SK-N-MC (cell line): ENCODE results near the gene FBLIM1.

Source experiments
- DNase-seq: peaks from one replicate; pipeline ENCODE4 v3.0.0-alpha.2; 2011; ENCODE audit warnings: low read depth, low spot score
- H3K27ac ChIP-seq: fragments of 200-600 bp; sonication (generic); 2 replicates; pipeline ENCODE4 v1.5.1; 2016; ENCODE audit warnings: mixed run types
- H3K36me3 ChIP-seq: fragments of 200-600 bp; sonication (generic); 2 replicates; pipeline ENCODE4 v1.6.1; 2017; ENCODE audit warnings: antibody characterized with exemption, low read length, mixed read lengths; ENCODE audit not compliant: insufficient read depth
- H3K4me3 ChIP-seq: fragments of 200-600 bp; sonication (generic); 2 replicates; pipeline ENCODE4 v1.5.1; 2016
- H3K9ac ChIP-seq: fragments of 200-600 bp; sonication (generic); 2 replicates; pipeline ENCODE4 v1.8.0; 2017; ENCODE audit warnings: mixed run types, mixed read lengths; ENCODE audit not compliant: insufficient read length
- H3K9me3 ChIP-seq: fragments of 200-600 bp; sonication (generic); 2 replicates; pipeline ENCODE4 v1.6.1; 2017; ENCODE audit warnings: low read depth, mild to moderate bottlenecking, antibody characterized with exemption, low read length, moderate library complexity, mixed read lengths
- EZH2 ChIP-seq: fragments of 200-600 bp; sonication (generic); IDR thresholded peaks from one replicate; pipeline ENCODE4 v1.6.1; 2017; ENCODE audit warnings: antibody characterized with exemption
- FOXP2 ChIP-seq: optimal IDR thresholded peaks from 2 replicates; pipeline ENCODE3; 2011; ENCODE audit warnings: mild to moderate bottlenecking, moderate library complexity; ENCODE audit not compliant: insufficient read depth; ENCODE audit errors: extremely low read length, control extremely low read depth
- POLR2AphosphoS5 ChIP-seq: IDR thresholded peaks from 2 replicates; pipeline ENCODE4 v1.6.1; 2012; ENCODE audit warnings: mild to moderate bottlenecking, low read depth, low read length, borderline replicate concordance

Gene FBLIM1

GRCh38 chr1:15728937-15729657 lies 29.5 kb upstream of the FBLIM1 start:
- no peak overlapping the region for H3K4me3 ChIP-seq
- TF ChIP-seq EZH2 = no peak
- TF ChIP-seq FOXP2 = no peak
- no peak for TF ChIP-seq POLR2AphosphoS5
- H3K27ac ChIP-seq = no peak overlapping the region
- no peak overlapping the region for H3K9ac ChIP-seq
- DNase-seq = no peak
- peaks cover 11% of the 10 kb centered on the region; the same call in 1 of the 2 replicates for H3K36me3 ChIP-seq
- H3K9me3 ChIP-seq = no peaks in the 10 kb centered on the region

DNA sequence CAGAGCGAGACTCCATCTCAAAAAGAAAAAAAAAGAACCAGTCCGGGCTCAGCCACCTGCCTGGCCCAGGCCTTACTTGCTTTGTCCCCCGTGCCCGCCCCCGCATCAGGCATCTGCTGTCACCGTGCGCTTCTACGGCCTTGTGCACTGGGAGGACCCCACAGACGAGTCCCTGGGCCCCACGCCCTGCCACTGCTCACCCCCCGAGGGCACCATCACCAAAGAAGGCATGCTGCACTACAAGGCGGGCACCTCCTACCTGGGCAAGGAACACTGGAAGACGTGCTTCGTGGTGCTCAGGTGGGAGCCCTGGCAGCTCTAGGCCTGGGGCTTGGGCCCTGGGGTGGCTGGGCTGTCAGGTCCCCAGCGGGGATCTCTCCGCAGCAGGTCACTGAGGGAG lies 28.2 kb upstream of the FBLIM1 start:
- Histone ChIP-seq H3K36me3 (peaks cover 11% of the 10 kb centered on the region; the same call in 1 of the 2 replicates), H3K4me3 (no peak overlapping the region), H3K9ac (no peak overlapping the region), H3K9me3 (no peaks in the 10 kb centered on the region), H3K27ac (no peak overlapping the region)
- no peak for TF ChIP-seq EZH2
- no peak for TF ChIP-seq POLR2AphosphoS5
- no peak for DNase-seq

DNA sequence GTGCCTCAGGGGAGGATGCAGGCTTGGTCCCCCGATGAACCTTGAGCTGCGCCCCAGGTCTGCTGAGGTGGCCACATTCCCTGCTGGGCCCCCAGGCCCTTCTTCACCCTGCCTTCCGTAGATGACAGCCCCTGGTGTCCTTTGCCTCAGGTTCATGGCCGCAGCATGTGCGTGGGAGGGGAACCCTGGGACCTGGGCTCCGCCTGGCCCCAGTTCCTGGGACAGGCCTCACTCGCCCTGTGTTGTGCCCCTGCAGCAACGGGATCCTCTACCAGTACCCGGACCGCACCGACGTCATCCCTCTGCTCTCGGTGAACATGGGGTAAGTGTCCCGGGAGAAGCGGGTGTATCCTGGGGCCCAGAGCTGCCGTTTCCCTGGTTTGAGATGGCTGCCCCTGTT lies 27.7 kb upstream of the FBLIM1 start:
- Histone ChIP-seq H3K9me3 (no peaks in the 10 kb centered on the region), H3K36me3 (peaks cover 11% of the 10 kb centered on the region; the same call in 1 of the 2 replicates), H3K9ac (no peak overlapping the region), H3K4me3 (no peak overlapping the region), H3K27ac (no peak overlapping the region)
- no peak for DNase-seq
- TF ChIP-seq POLR2AphosphoS5 = no peak
- TF ChIP-seq FOXP2 = no peak
- no peak for TF ChIP-seq EZH2

DNA sequence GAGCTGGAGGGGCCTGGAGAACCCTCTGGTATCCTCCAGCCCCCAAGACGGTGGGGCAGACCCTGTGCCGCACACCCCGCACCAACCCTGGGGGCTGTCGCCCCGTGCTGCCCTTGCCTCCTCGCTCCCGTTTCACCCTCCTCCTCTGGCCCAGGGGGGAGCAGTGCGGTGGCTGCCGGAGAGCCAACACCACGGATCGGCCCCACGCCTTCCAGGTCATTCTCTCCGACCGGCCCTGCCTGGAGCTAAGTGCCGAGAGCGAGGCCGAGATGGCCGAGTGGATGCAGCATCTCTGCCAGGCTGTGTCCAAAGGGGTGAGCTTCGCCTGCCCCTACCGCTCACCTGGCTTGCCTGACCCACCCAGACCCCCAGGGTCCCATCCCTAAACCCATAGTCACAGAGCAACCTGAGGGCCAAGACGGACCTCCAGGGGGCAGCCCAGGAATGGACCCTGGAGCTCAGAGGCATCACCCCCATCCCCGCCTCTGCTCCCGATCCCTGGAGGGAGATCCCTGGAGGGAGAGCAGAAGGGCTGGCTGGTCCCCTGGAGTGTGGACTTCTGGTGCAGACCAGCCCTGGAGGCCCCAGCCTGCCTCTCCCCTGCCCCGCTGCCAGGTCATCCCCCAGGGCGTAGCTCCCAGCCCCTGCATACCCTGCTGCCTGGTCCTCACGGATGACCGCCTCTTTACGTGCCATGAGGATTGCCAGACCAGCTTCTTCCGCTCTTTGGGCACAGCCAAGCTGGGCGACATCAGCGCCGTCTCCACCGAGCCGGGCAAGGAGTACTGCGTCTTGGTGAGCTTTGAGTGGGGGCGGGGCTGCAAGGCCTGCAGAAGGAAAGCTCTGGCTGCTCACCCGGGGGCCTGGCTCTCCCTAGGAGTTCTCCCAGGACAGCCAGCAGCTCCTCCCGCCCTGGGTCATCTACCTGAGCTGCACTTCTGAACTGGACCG lies 26.6 kb upstream of the FBLIM1 start:
- H3K36me3 ChIP-seq = peaks cover 7% of the 10 kb centered on the region; the same call in 1 of the 2 replicates
- TF ChIP-seq EZH2 (no peak), POLR2AphosphoS5 (no peak), FOXP2 (no peak)
- no peak overlapping the region for H3K4me3 ChIP-seq
- H3K27ac ChIP-seq = no peak overlapping the region
- DNase-seq = no peak
- no peak overlapping the region for H3K9ac ChIP-seq
- H3K9me3 ChIP-seq = no peaks in the 10 kb centered on the region

GRCh38 chr1:15732686-15733081 lies 25.9 kb upstream of the FBLIM1 start:
- Histone ChIP-seq H3K36me3 (peaks cover 6% of the 10 kb centered on the region; the same call in 1 of the 2 replicates), H3K9me3 (no peaks in the 10 kb centered on the region), H3K27ac (no peak overlapping the region), H3K4me3 (no peak overlapping the region), H3K9ac (no peak overlapping the region)
- TF ChIP-seq EZH2 (no peak), FOXP2 (no peak), POLR2AphosphoS5 (no peak)
- no peak for DNase-seq

- H3K9me3 ChIP-seq = no peaks in the 10 kb centered on the region
- no peak overlapping the region for H3K4me3 ChIP-seq
- no peak overlapping the region for H3K27ac ChIP-seq
- H3K36me3 ChIP-seq = peaks cover 3% of the 10 kb centered on the region; the same call in 1 of the 2 replicates
- TF ChIP-seq EZH2 = no peak
- no peak for TF ChIP-seq FOXP2
- TF ChIP-seq POLR2AphosphoS5 = no peak
- H3K9ac ChIP-seq = no peak overlapping the region
- no peak for DNase-seq
Measured at GRCh38 chr1:15733218-15733725, 25.3 kb upstream of the FBLIM1 start.

DNA sequence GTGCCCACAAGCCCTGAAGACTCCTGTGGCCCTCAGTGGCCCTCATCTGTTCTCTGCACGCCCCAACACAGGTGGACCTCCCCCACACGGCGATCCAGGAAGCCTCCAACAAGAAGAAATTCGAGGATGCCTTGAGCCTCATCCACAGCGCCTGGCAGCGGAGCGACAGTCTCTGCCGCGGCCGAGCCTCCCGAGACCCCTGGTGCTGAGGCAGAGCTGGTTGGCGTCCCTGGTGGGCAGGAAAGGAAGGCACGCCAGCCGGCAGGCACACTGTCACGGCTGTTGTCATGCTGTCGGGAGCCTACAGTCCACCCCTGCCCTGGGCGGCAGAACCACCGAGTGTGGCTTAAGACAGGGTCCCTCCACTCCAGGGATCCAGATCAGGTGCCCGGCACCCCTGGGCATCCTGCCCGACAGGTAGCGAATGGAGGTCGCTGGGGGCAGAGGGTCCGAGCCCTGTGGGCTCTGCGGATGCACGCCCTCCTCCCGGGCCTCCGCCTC lies 24.8 kb upstream of the FBLIM1 start:
- Histone ChIP-seq H3K9ac (no peak overlapping the region), H3K36me3 (peaks cover 1% of the 10 kb centered on the region; the same call in 1 of the 2 replicates), H3K9me3 (no peaks in the 10 kb centered on the region), H3K27ac (no peak overlapping the region), H3K4me3 (no peak overlapping the region)
- no peak for DNase-seq
- TF ChIP-seq EZH2 (no peak), POLR2AphosphoS5 (no peak), FOXP2 (no peak)

GRCh38 chr1:15734296-15734695 lies 24.3 kb upstream of the FBLIM1 start:
- no peak overlapping the region for H3K27ac ChIP-seq
- no peak for DNase-seq
- H3K9me3 ChIP-seq = no peaks in the 10 kb centered on the region
- no peaks in the 10 kb centered on the region; the same call in 1 of the 2 replicates for H3K36me3 ChIP-seq
- H3K4me3 ChIP-seq = no peak overlapping the region
- no peak overlapping the region for H3K9ac ChIP-seq
- TF ChIP-seq EZH2 (no peak), POLR2AphosphoS5 (no peak), FOXP2 (no peak)
